22Rv1 (cell line): ENCODE data around the gene ATP8B2.

ENCODE experiments used
- CTCF ChIP-seq: fragments of 450-650 bp; IDR thresholded peaks from 2 replicates; pipeline ENCODE4 v1.5.1; 2017; ENCODE audit warnings: mild to moderate bottlenecking
- ZFX ChIP-seq: fragments of 450-650 bp; IDR thresholded peaks from 2 replicates; pipeline ENCODE4 v1.6.1; 2017; ENCODE audit warnings: antibody characterized with exemption, borderline replicate concordance

GRCh38 chr1:154352245-154352580 lies 26.9 kb downstream of the ATP8B2 start:
- no peak for TF ChIP-seq CTCF
- TF ChIP-seq ZFX: no peak
